IPS-18a (cell line): Measurements from ENCODE around the gene ATF4.
A peak's percentile ranks its signal among the peaks of the same experiment; 100 is the strongest.

Source experiments
- H3K27ac ChIP-seq: one replicate; pipeline ENCODE4 v1.5.1; 2013; ENCODE audit warnings: low read length
- H3K27me3 ChIP-seq: one replicate; pipeline ENCODE4 v1.6.1; 2013; ENCODE audit warnings: mild to moderate bottlenecking, low read length; ENCODE audit not compliant: control insufficient read depth, insufficient read depth
- H3K36me3 ChIP-seq: one replicate; pipeline ENCODE4 v1.6.1; 2013; ENCODE audit warnings: low read depth, low read length; ENCODE audit not compliant: control insufficient read depth
- H3K4me1 ChIP-seq: one replicate; pipeline ENCODE4 v1.6.1; 2013; ENCODE audit warnings: low read depth, low read length; ENCODE audit not compliant: control insufficient read depth
- H3K4me3 ChIP-seq: one replicate; pipeline ENCODE4 v1.5.1; 2013; ENCODE audit warnings: low read length
- H3K9ac ChIP-seq: one replicate; pipeline ENCODE4 v1.6.1; 2013; ENCODE audit warnings: mild to moderate bottlenecking, low read length, moderate library complexity
- H3K9me3 ChIP-seq: one replicate; pipeline ENCODE4 v1.6.1; 2013; ENCODE audit warnings: low read depth, low read length; ENCODE audit not compliant: control insufficient read depth

The ATF4 gene

GRCh38 chr22:39534092-39534506, 13.7 kb downstream of the ATF4 start:
- H3K27me3 ChIP-seq, result no peaks in the 10 kb centered on the region
- peak overlapping the region; percentile 45 for H3K4me3 ChIP-seq
- no peaks in the 10 kb centered on the region for H3K9me3 ChIP-seq
- H3K36me3 ChIP-seq, result peaks cover 6% of the 10 kb centered on the region
- H3K27ac ChIP-seq, result no peak overlapping the region
- peaks cover 30% of the 10 kb centered on the region for H3K4me1 ChIP-seq
- no peak overlapping the region for H3K9ac ChIP-seq

GRCh38 chr22:39534591-39535356, 14.4 kb downstream of the ATF4 start:
- H3K9me3 ChIP-seq, result no peaks in the 10 kb centered on the region
- H3K36me3 ChIP-seq, result peaks cover under 1% of the 10 kb centered on the region
- H3K4me1 ChIP-seq, result peaks cover 28% of the 10 kb centered on the region
- H3K9ac ChIP-seq, result no peak overlapping the region
- H3K4me3 ChIP-seq, result peak overlapping the region; percentile 45
- H3K27me3 ChIP-seq, result no peaks in the 10 kb centered on the region
- no peak overlapping the region for H3K27ac ChIP-seq

- Histone ChIP-seq H3K9ac (no peak overlapping the region), H3K4me1 (peaks cover 28% of the 10 kb centered on the region), H3K9me3 (no peaks in the 10 kb centered on the region), H3K4me3 (peak overlapping the region; percentile 18), H3K27me3 (no peaks in the 10 kb centered on the region), H3K27ac (no peak overlapping the region), H3K36me3 (no peaks in the 10 kb centered on the region)
These were observed 15.0 kb downstream of the ATF4 start for GRCh38 chr22:39535357-39535725.

- Histone ChIP-seq H3K9ac (no peak overlapping the region), H3K27me3 (no peaks in the 10 kb centered on the region), H3K4me1 (peaks cover 26% of the 10 kb centered on the region), H3K36me3 (no peaks in the 10 kb centered on the region), H3K4me3 (no peak overlapping the region), H3K9me3 (no peaks in the 10 kb centered on the region), H3K27ac (no peak overlapping the region)
These were observed 15.6 kb downstream of the ATF4 start for GRCh38 chr22:39535831-39536449.

GRCh38 chr22:39536711-39537110, 16.3 kb downstream of the ATF4 start:
- H3K4me3 ChIP-seq, result no peak overlapping the region
- no peak overlapping the region for H3K27ac ChIP-seq
- no peak overlapping the region for H3K9ac ChIP-seq
- H3K27me3 ChIP-seq, result no peaks in the 10 kb centered on the region
- peaks cover 19% of the 10 kb centered on the region for H3K4me1 ChIP-seq
- no peaks in the 10 kb centered on the region for H3K36me3 ChIP-seq
- no peaks in the 10 kb centered on the region for H3K9me3 ChIP-seq

GRCh38 chr22:39537975-39538374, 17.6 kb downstream of the ATF4 start:
- Histone ChIP-seq H3K36me3 (no peaks in the 10 kb centered on the region), H3K9ac (no peak overlapping the region), H3K4me1 (peaks cover 19% of the 10 kb centered on the region), H3K9me3 (no peaks in the 10 kb centered on the region), H3K27ac (no peak overlapping the region), H3K4me3 (no peak overlapping the region), H3K27me3 (no peaks in the 10 kb centered on the region)

- Histone ChIP-seq H3K9me3 (no peaks in the 10 kb centered on the region), H3K4me3 (no peak overlapping the region), H3K4me1 (no peaks in the 10 kb centered on the region), H3K9ac (no peak overlapping the region), H3K36me3 (no peaks in the 10 kb centered on the region), H3K27ac (no peak overlapping the region), H3K27me3 (peaks cover 29% of the 10 kb centered on the region)
These were observed 22.7 kb downstream of the ATF4 start for GRCh38 chr22:39543095-39543494.

- H3K27ac ChIP-seq, result no peak overlapping the region
- H3K27me3 ChIP-seq, result peaks cover 33% of the 10 kb centered on the region
- H3K9me3 ChIP-seq, result no peaks in the 10 kb centered on the region
- H3K9ac ChIP-seq, result no peak overlapping the region
- H3K4me3 ChIP-seq, result no peak overlapping the region
- H3K36me3 ChIP-seq, result no peaks in the 10 kb centered on the region
- H3K4me1 ChIP-seq, result no peaks in the 10 kb centered on the region
These were observed 25.3 kb downstream of the ATF4 start for GRCh38 chr22:39545386-39546365.

- H3K27ac ChIP-seq, result no peak overlapping the region
- peaks cover 36% of the 10 kb centered on the region for H3K27me3 ChIP-seq
- no peak overlapping the region for H3K4me3 ChIP-seq
- no peak overlapping the region for H3K9ac ChIP-seq
- no peaks in the 10 kb centered on the region for H3K9me3 ChIP-seq
- H3K4me1 ChIP-seq, result no peaks in the 10 kb centered on the region
- no peaks in the 10 kb centered on the region for H3K36me3 ChIP-seq
These were observed 26.7 kb downstream of the ATF4 start for GRCh38 chr22:39546889-39547586.

GRCh38 chr22:39547587-39547947, 27.2 kb downstream of the ATF4 start:
- Histone ChIP-seq H3K9ac (no peak overlapping the region), H3K27ac (no peak overlapping the region), H3K36me3 (no peaks in the 10 kb centered on the region), H3K9me3 (no peaks in the 10 kb centered on the region), H3K27me3 (peaks cover 36% of the 10 kb centered on the region), H3K4me3 (no peak overlapping the region), H3K4me1 (no peaks in the 10 kb centered on the region)

GRCh38 chr22:39553429-39553828, 33.1 kb downstream of the ATF4 start:
- no peaks in the 10 kb centered on the region for H3K36me3 ChIP-seq
- peaks cover 45% of the 10 kb centered on the region for H3K27me3 ChIP-seq

More at GRCh38 chr22:39553429-39553828, 33.1 kb downstream of the ATF4 start:
- H3K4me3 ChIP-seq, result no peak overlapping the region
- H3K9me3 ChIP-seq, result no peaks in the 10 kb centered on the region
- no peaks in the 10 kb centered on the region for H3K4me1 ChIP-seq
- no peak overlapping the region for H3K9ac ChIP-seq
- H3K27ac ChIP-seq, result no peak overlapping the region
